ENCODE measurements around the gene GPR137.

GRCh38 chr11:64266339-64266738 lies 19.3 kb upstream of the GPR137 start:
- TF ChIP-seq CTCF (IDR thresholded peaks at IDR 0.05) (no peak), POLR2A (IDR thresholded peaks at IDR 0.05) (no peak)

Data from adrenal gland (tissue), 5 donors.